Osteocyte (in vitro differentiated cells): Measurements from ENCODE around the gene IFT88. TPM values are rescaled to one million over a fixed set of nuclear protein-coding genes. Genes with fewer than 3 reads are reported as not detected.
"Not testable (repeated sequence)": the region's sequence is repeated elsewhere in the genome, so short reads cannot be mapped to it uniquely, and the experiment has no call there.

Experiments used
- DNase-seq: peaks from one replicate; pipeline ENCODE4 v3.0.0; 2021; ENCODE audit warnings: mixed read lengths; ENCODE audit not compliant: unreplicated experiment; ENCODE audit errors: extremely low spot score
- H3K27ac Mint-ChIP-seq: one replicate; pipeline ENCODE4 v1.8.0; 2021; ENCODE audit warnings: mild to moderate bottlenecking, mixed read lengths; ENCODE audit not compliant: unreplicated experiment
- H3K27me3 Mint-ChIP-seq: one replicate; pipeline ENCODE4 v1.8.0; 2021; ENCODE audit warnings: mixed read lengths; ENCODE audit not compliant: unreplicated experiment
- H3K36me3 Mint-ChIP-seq: one replicate; pipeline ENCODE4 v1.8.0; 2021; ENCODE audit warnings: mixed read lengths; ENCODE audit not compliant: unreplicated experiment
- H3K4me1 Mint-ChIP-seq: one replicate; pipeline ENCODE4 v1.8.0; 2021; ENCODE audit warnings: mixed read lengths; ENCODE audit not compliant: unreplicated experiment
- H3K4me3 Mint-ChIP-seq: one replicate; pipeline ENCODE4 v1.8.0; 2021; ENCODE audit warnings: mild to moderate bottlenecking, moderate library complexity, mixed read lengths; ENCODE audit not compliant: unreplicated experiment
- H3K9me3 Mint-ChIP-seq: one replicate; pipeline ENCODE4 v1.8.0; 2021; ENCODE audit warnings: mixed read lengths; ENCODE audit not compliant: unreplicated experiment
- total RNA-seq: library from RNA; stranded (reverse); gene quantifications from 2 replicates; pipeline ENCODE4 v1.2.1, GENCODE V29; 2021
- TF ChIP-seq, protein P1 (sequence below): fragments of 200-600 bp; sonication (generic); IDR thresholded peaks from 2 replicates; pipeline ENCODE4 v1.5.0; 2021; ENCODE audit warnings: antibody characterized with exemption, mild to moderate bottlenecking, moderate library complexity

IFT88 gene
- total RNA-seq, 1 donor from 2014 or later = 13.7 TPM

- no peaks in the 10 kb centered on the region for H3K27me3 Mint-ChIP-seq
- no peak for DNase-seq
- TF ChIP-seq, protein P1, sequence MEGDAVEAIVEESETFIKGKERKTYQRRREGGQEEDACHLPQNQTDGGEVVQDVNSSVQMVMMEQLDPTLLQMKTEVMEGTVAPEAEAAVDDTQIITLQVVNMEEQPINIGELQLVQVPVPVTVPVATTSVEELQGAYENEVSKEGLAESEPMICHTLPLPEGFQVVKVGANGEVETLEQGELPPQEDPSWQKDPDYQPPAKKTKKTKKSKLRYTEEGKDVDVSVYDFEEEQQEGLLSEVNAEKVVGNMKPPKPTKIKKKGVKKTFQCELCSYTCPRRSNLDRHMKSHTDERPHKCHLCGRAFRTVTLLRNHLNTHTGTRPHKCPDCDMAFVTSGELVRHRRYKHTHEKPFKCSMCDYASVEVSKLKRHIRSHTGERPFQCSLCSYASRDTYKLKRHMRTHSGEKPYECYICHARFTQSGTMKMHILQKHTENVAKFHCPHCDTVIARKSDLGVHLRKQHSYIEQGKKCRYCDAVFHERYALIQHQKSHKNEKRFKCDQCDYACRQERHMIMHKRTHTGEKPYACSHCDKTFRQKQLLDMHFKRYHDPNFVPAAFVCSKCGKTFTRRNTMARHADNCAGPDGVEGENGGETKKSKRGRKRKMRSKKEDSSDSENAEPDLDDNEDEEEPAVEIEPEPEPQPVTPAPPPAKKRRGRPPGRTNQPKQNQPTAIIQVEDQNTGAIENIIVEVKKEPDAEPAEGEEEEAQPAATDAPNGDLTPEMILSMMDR = no peak
- peaks cover 11% of the 10 kb centered on the region for H3K36me3 Mint-ChIP-seq
- no peak overlapping the region for H3K27ac Mint-ChIP-seq
- no peaks in the 10 kb centered on the region for H3K9me3 Mint-ChIP-seq
- no peaks in the 10 kb centered on the region for H3K4me1 Mint-ChIP-seq
- no peak overlapping the region for H3K4me3 Mint-ChIP-seq
Observed at GRCh38 chr13:20672772-20673171, 105.8 kb downstream of the IFT88 start.

DNA sequence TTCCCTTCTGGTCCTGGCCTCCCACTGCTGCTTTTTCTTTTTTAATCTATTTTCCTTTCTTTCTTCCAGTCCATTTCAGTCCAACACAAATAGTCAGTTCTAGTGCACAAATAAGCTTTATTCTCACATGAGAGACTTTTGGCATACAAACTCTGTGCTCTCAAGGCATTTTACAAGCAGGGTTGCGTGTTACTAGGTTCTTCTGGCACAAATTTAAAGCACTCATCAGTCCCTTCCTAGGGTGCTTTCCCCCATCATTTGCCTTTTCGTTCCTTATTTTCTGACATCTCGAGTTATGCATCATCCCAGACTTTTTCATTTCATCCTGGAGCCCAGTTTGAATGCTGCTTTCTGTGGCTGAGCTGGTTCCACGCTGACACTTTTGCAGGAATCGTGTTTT lies 106.8 kb downstream of the IFT88 start:
- H3K4me1 Mint-ChIP-seq = no peaks in the 10 kb centered on the region
- H3K27me3 Mint-ChIP-seq = no peaks in the 10 kb centered on the region
- no peak overlapping the region for H3K4me3 Mint-ChIP-seq
- no peak overlapping the region for H3K27ac Mint-ChIP-seq
- TF ChIP-seq, protein P1 = no peak
- peaks cover 11% of the 10 kb centered on the region for H3K36me3 Mint-ChIP-seq
- H3K9me3 Mint-ChIP-seq = no peaks in the 10 kb centered on the region
- no peak for DNase-seq

DNA sequence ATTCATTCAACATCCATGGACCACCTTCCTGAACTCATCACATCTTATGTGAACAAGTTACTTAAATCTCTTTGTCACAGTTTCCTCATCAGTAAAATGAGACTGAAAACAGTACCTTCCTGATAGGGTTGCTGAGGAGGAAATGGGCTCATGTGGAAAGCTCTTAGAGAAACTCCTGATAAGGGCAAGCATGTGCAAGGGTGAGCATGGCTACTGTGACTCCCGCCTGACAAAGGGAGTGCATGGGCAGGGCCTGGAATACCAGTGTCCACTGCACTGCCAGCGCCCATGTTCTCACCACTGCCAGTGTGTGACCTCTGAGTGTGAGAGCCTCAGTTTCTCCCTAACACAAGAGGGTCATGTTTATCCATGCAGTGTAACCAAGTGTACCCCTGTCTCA lies 109.3 kb downstream of the IFT88 start:
- no peaks in the 10 kb centered on the region for H3K4me1 Mint-ChIP-seq
- H3K27me3 Mint-ChIP-seq = no peaks in the 10 kb centered on the region

GRCh38 chr13:20678606-20679005 lies 111.6 kb downstream of the IFT88 start:
- H3K27ac Mint-ChIP-seq, H3K4me3 Mint-ChIP-seq, DNase-seq, H3K9me3 Mint-ChIP-seq, H3K27me3 Mint-ChIP-seq, H3K4me1 Mint-ChIP-seq, H3K36me3 Mint-ChIP-seq: not testable (repeated sequence)

More for the DNA sequence above, 109.3 kb downstream of the IFT88 start:
- Mint-ChIP-seq H3K4me3 (no peak overlapping the region), H3K27ac (no peak overlapping the region), H3K9me3 (no peaks in the 10 kb centered on the region), H3K36me3 (peaks cover 11% of the 10 kb centered on the region)
- DNase-seq = no peak
- TF ChIP-seq, protein P1 = no peak

DNA sequence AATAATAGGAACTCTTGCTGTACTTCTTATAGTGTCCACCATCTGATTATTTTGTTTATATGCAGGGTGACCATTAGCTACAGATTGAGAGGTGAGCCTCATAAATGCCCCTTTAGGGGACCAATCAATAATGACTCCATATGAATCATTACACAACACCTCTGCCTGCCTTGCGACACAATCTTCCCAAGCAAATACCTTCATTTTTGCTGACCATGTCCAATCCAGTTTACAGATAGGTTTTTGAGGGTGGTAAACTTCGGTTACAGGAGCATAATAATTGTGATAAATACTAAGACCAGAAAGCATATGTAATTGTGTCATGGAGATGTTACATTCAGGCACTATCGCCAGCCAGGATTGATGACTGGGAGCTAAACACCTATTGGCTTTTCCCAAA lies 112.9 kb downstream of the IFT88 start:
- Mint-ChIP-seq H3K27me3 (no peaks in the 10 kb centered on the region), H3K4me1 (peaks cover 3% of the 10 kb centered on the region), H3K4me3 (no peak overlapping the region), H3K9me3 (no peaks in the 10 kb centered on the region), H3K36me3 (peaks cover 6% of the 10 kb centered on the region), H3K27ac (no peak overlapping the region)
- DNase-seq = no peak
- TF ChIP-seq, protein P1 = no peak
